Calu3 (cell line): ENCODE measurements around the gene ARHGAP19. TPM values are rescaled to one million over a fixed set of nuclear protein-coding genes. Genes with fewer than 3 reads are reported as not detected.
A peak's percentile ranks its signal among the peaks of the same experiment; 100 is the strongest.

Experiments
- BruUV-seq: library from RNA; stranded (reverse); fragments of 400-500 nt; replicated peaks from 2 replicates; lab custom pipeline; 2021; lab: Mats Ljungman, UMichigan
- CTCF ChIA-PET: fragments of 300-600 bp; sonication (Branson Sonifier 250); formaldehyde crosslinking; loops from one replicate; lab custom pipeline; 2022; ENCODE audit warnings: antibody characterized with exemption; lab: Charles Lee
- DNase-seq: peaks from one replicate; pipeline ENCODE4 v3.0.0; 2022
- H3K27ac Mint-ChIP-seq: one replicate; pipeline ENCODE4 v1.8.0; 2022; ENCODE audit warnings: mixed read lengths; ENCODE audit not compliant: unreplicated experiment
- H3K27me3 Mint-ChIP-seq: one replicate; pipeline ENCODE4 v1.8.0; 2022; ENCODE audit warnings: mixed read lengths; ENCODE audit not compliant: unreplicated experiment
- H3K36me3 Mint-ChIP-seq: one replicate; pipeline ENCODE4 v1.8.0; 2022; ENCODE audit warnings: mild to moderate bottlenecking, moderate library complexity, mixed read lengths; ENCODE audit not compliant: insufficient read depth, unreplicated experiment
- H3K4me1 Mint-ChIP-seq: one replicate; pipeline ENCODE4 v1.8.0; 2022; ENCODE audit warnings: mild to moderate bottlenecking, low read depth, mixed read lengths; ENCODE audit not compliant: unreplicated experiment
- H3K4me3 Mint-ChIP-seq: one replicate; pipeline ENCODE4 v1.8.0; 2022; ENCODE audit warnings: mild to moderate bottlenecking, low read depth, moderate library complexity, mixed read lengths; ENCODE audit not compliant: unreplicated experiment
- H3K9me3 Mint-ChIP-seq: one replicate; pipeline ENCODE4 v1.8.0; 2022; ENCODE audit warnings: low read depth, mixed read lengths; ENCODE audit not compliant: unreplicated experiment
- intact Hi-C: fragments of 100-400 bp; cut with micrococcal nuclease; formaldehyde crosslinking; loops from one replicate; pipeline ENCODE4 v1.10.0; 2022; ENCODE audit not compliant: unreplicated experiment
- total RNA-seq: library from RNA; stranded (reverse); gene quantifications from 2 replicates; pipeline ENCODE4 v1.2.3, GENCODE V29; 2022
- TF ChIP-seq, protein P1 (sequence below): fragments of 200-600 bp; IDR thresholded peaks from one replicate; pipeline ENCODE4 v1.8.0; 2022; ENCODE audit warnings: antibody characterized with exemption; ENCODE audit not compliant: unreplicated experiment

The ARHGAP19 gene
- total RNA-seq, 1 experiment from 2014 or later: 6.7 TPM

DNA sequence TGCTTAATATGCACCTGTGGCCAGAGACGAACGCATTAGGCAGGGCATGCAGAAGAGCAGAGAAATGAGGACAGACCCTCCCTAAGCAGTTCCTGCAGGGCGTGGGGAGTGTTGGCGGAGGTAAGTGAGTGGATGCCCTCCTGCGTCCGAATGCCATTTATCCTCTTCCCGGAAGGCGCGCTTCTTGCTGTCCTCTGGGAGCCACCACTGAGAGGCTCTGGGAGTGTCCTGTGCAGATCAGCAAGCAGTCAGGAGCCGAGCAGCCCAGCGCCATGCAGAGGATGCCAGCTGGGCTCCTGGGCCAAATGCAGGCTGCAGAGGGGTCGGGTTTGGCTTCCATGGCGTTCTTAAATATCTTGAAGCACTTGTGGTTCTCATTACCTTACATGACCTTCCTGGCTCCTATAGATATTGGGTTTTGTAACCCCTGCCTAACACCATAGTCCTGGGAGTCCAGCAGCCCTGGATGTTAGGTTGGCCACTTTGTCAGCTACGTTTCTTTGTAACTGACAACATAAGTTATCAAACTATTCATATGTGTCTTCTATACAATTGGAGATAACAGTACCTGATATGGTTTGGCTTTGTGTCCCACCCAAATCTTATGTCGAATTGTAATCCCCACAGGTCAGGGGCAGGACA lies 76.7 kb downstream of the ARHGAP19 start:
- TF ChIP-seq, protein P1, sequence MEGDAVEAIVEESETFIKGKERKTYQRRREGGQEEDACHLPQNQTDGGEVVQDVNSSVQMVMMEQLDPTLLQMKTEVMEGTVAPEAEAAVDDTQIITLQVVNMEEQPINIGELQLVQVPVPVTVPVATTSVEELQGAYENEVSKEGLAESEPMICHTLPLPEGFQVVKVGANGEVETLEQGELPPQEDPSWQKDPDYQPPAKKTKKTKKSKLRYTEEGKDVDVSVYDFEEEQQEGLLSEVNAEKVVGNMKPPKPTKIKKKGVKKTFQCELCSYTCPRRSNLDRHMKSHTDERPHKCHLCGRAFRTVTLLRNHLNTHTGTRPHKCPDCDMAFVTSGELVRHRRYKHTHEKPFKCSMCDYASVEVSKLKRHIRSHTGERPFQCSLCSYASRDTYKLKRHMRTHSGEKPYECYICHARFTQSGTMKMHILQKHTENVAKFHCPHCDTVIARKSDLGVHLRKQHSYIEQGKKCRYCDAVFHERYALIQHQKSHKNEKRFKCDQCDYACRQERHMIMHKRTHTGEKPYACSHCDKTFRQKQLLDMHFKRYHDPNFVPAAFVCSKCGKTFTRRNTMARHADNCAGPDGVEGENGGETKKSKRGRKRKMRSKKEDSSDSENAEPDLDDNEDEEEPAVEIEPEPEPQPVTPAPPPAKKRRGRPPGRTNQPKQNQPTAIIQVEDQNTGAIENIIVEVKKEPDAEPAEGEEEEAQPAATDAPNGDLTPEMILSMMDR: no peak
- intact Hi-C loops: loop anchor here (10.0 kb wide), 1 partner anchor 91 kb away; no protein-coding TSS in a partner anchor

DNA sequence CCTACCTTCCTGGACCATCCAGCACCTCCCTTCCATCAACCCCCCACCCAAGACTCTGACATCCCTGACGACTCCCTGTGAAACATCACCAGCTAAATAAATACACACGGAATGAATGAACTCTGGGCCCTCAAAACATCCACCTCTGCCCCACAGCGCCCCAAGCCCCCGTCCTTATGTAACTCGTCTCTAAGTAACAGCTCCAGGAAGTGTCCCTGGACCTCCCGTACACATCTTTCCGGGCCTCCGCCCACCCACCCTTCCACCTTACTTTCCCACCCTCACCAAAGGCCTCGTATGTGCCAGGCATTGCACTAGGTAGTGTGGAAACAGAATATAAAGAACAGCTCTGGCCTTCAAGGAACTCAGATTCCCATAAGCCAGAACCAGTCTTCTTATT lies 79.0 kb downstream of the ARHGAP19 start:
- no peak overlapping the region for H3K4me3 Mint-ChIP-seq
- H3K27me3 Mint-ChIP-seq: peaks cover 18% of the 10 kb centered on the region
- CTCF ChIA-PET: no interaction called here
- BruUV-seq: no TSS peak
- TF ChIP-seq, protein P1: no peak
- no peaks in the 10 kb centered on the region for H3K36me3 Mint-ChIP-seq
- no peak overlapping the region for H3K27ac Mint-ChIP-seq
- H3K4me1 Mint-ChIP-seq: no peaks in the 10 kb centered on the region
- intact Hi-C loops: loop anchor here (10.0 kb wide), 1 partner anchor 89 kb away; no protein-coding TSS in a partner anchor
- no peaks in the 10 kb centered on the region for H3K9me3 Mint-ChIP-seq
- no peak for DNase-seq

More for the DNA sequence above, 76.7 kb downstream of the ARHGAP19 start:
- H3K27ac Mint-ChIP-seq: no peak overlapping the region
- H3K27me3 Mint-ChIP-seq: peaks cover 11% of the 10 kb centered on the region
- no peaks in the 10 kb centered on the region for H3K4me1 Mint-ChIP-seq
- H3K9me3 Mint-ChIP-seq: no peaks in the 10 kb centered on the region
- no TSS peak for BruUV-seq
- CTCF ChIA-PET: interaction anchor here (0.7 kb wide), 1 partner anchor 30 kb away, joined by 4 read pairs; no protein-coding TSS in a partner anchor
- no peaks in the 10 kb centered on the region for H3K36me3 Mint-ChIP-seq
- H3K4me3 Mint-ChIP-seq: no peak overlapping the region
- no peak for DNase-seq

DNA sequence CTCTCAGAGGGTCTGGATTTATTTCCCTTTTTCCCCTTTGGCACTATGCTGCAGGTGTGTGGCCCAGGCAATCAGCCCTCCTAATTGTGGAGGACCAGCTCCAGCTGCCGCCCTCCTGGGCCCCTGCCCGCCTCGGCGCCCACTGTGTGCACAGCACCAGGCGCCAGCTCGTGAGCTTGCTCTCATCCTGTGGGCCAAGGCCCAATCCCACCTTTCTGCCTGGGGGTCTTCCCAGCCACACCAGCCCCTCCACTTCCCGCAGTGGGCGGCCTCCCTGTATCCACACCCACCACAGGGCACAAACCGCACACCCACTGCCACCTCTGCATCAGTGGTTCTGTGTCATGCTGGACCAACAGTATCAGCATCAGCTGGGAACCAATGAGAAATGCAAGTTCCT lies 81.2 kb downstream of the ARHGAP19 start:
- no TSS peak for BruUV-seq
- no peaks in the 10 kb centered on the region for H3K4me1 Mint-ChIP-seq
- CTCF ChIA-PET: interaction anchor here (1.2 to 1.7 kb wide), 4 partner anchors 15 to 174 kb away, joined by 3 to 16 read pairs (median 6); no protein-coding TSS in a partner anchor
- no peak overlapping the region for H3K27ac Mint-ChIP-seq
- intact Hi-C loops: loop anchor here (2.0 to 10.0 kb wide), 3 partner anchors 86 to 138 kb away; no protein-coding TSS in a partner anchor
- H3K27me3 Mint-ChIP-seq: peaks cover 37% of the 10 kb centered on the region
- TF ChIP-seq, protein P1: no peak
- no peak for DNase-seq
- no peaks in the 10 kb centered on the region for H3K36me3 Mint-ChIP-seq
- no peaks in the 10 kb centered on the region for H3K9me3 Mint-ChIP-seq
- no peak overlapping the region for H3K4me3 Mint-ChIP-seq

DNA sequence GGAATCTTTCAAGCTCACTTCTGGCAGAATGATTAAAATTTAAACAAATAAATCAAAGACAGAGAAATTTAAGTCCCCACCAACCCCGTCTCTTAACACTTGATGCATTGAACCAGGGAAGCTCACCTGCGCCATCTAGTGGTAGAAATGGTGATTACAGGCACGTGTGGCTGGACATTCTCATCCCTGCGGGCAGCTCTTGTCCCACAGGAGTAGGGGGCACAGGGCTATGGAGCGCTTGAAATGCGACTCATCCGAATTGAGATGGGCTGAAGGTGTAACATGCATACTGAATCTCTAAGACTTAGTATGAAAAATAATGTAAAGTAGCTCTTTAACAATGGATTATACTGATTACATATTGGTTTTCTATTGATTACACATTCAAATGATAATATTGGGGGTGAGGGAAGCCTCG lies 81.9 kb downstream of the ARHGAP19 start:
- Mint-ChIP-seq H3K27ac (no peak overlapping the region), H3K4me1 (no peaks in the 10 kb centered on the region), H3K9me3 (no peaks in the 10 kb centered on the region), H3K4me3 (no peak overlapping the region), H3K27me3 (peaks cover 44% of the 10 kb centered on the region), H3K36me3 (no peaks in the 10 kb centered on the region)
- DNase-seq: peak; percentile 64
- TF ChIP-seq, protein P1: peak; percentile 77
- no TSS peak for BruUV-seq
- CTCF ChIA-PET: interaction anchor here (0.6 to 1.7 kb wide), 8 partner anchors 14 to 948 kb away, joined by 3 to 16 read pairs (median 4); no protein-coding TSS in a partner anchor
- intact Hi-C loops: loop anchor here (2.0 to 10.0 kb wide), 3 partner anchors 86 to 138 kb away; no protein-coding TSS in a partner anchor
